Activated CD8-positive, alpha-beta memory T cell treated with anti-CD3 and anti-CD28 coated beads for 1 hour (primary cell): ENCODE measurements around the gene LRP6.
"Not testable (repeated sequence)": the region's sequence is repeated elsewhere in the genome, so short reads cannot be mapped to it uniquely, and the experiment has no call there.

Source experiments
- DNase-seq, 2 donors: peaks; one replicate each; pipeline ENCODE4 v3.0.0-alpha.2; 2020; ENCODE audit warnings: low read depth in 1 of 2; ENCODE audit errors: extremely low read depth in 1 of 2

The LRP6 gene

DNA sequence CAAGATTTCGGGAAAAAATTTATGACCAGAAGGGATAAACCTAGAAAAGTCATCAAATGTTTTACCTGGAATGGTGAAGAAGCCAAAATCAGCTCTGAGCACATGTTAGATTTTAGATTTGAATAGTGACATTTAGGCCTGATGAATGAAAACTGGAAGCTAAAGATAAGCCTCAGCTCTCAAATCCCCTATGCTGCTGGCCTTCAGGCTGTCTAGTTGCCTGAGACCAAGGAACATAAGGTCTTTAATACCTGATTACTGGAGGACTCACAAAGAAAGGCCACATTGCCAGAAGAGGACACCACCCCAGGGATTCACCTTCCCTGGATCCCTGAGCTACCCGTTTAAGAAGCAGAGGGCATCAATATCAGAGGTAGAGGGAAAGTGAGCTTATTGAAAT lies 139.5 kb downstream of the LRP6 start:
- no peak for DNase-seq

DNA sequence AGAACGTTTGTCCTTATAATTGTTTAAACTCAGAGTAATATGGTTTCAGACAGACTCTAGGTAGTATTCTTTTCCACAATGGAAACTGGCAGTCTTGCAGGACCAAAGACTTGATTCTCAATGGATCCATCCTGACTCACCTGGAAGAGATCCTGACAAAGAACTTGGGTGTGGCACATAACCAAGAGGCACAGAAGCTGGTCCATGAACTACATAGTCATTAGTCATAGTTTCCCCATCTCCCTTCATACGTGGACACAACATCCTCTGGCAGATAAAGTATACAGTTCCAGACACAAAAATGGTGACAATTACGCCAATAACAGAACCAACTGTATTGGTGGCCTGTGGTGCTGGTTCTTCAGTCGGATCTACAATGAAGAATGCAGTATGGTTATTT lies 140.3 kb downstream of the LRP6 start:
- no peak for DNase-seq

DNA sequence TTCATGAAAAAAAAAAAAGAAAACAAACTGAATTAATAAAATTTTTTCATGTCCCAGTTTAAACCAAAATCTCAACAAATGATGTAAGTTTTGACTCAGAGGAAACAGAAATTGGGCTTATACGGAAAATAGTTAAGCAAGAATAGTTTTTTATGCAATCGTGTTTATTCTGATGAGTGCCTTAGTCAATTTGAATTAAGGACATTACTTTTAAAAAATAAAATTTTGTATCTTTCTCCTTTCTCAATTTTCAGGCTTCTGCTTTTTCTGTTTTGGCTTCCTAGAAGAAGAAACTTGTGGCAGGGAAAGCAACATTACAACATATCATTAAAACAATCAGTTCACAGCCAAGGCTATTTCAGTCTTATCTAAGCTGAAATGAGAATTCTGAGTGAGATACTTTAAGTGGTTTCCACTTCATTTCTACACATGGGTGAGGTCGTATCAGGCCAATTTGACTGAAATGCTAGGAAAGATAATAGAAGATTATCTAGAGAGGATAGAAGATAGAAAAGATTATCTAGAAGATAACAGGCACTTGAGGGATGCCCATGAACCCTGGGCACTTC lies 143.7 kb downstream of the LRP6 start:
- no peak for DNase-seq

DNA sequence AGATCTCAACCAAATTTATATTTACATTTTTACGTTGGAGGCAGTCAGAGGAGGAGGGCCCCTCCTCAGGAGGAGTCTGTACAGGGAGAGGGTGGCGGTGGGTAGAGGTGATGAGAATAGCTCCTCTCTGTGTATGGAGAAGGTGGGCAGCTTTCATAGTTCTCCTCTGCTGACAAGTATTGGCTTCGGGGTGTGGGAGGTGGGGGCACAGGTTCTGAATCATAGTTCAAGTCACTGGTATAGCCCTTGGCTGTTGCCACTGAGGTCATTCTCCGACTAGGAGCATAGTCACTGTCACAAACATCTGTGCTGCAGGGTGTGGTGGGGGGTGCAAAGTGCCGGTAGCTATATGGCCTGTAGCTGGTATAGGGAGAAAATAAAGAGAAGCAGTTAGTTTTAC lies 145.8 kb downstream of the LRP6 start:
- DNase-seq, result no peak

DNA sequence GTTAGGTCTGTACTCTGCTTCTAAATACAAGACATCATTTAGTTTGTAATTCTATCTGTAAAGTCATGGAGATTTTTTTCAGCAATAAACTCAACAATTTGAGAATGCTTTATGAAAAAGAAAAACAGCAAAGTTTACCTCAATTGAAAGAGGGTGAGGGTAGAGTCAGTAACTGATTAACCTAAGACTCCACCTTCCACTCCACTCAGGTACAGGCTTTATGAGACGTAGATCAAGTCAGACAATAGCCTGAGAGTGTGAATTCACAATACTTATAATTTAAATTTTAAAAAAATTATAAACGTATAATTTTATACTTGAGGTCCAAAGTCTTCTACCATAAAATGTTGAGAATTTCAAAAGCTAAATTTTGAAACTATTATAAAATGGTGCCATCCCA lies 150.2 kb downstream of the LRP6 start:
- no peak for DNase-seq

DNA sequence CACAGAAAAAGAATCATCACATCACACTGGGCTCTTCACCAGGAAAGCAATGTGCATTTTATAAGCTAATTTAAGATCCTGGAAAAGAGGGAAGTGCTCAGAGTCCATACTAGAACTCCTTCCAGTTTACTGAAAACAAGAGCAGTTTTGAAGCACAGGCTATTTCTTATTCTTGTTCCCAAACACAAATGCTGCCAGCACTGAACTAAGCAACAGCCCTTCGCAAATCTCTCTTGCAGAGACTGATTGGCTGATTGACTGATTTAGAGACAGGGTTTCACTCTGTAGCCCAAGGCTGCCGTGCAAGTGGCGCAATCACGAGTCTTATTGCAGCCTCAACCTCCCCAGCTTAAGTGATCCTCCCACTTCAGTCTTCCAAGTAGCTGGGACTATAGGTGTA lies 151.3 kb downstream of the LRP6 start:
- no peak for DNase-seq

DNA sequence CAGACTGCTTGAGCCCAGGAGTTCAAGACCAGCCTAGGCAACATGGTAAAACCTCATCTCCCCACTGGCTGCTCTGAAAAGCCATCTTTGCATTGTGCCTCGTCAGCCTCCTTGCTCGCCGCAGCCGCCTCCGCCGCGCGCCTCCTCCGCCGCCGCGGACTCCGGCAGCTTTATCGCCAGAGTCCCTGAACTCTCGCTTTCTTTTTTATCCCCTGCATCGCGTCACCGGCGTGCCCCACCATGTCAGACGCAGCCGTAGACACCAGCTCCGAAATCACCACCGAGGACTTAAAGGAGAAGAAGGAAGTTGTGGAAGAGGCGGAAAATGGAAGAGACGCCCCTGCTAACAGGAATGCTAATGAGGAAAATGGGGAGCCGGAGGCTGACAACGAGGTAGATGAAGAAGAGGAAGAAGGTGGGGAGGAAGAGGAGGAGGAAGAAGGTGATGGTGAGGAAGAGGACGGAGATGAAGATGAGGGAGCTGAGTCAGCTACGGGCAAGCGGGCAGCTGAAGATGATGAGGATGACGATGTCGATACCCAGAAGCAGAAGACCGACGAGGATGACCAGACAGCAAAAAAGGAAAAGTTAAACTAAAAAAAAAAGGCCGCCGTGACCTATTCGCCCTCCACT lies 155.8 kb downstream of the LRP6 start:
- DNase-seq, result not testable (repeated sequence)

DNA sequence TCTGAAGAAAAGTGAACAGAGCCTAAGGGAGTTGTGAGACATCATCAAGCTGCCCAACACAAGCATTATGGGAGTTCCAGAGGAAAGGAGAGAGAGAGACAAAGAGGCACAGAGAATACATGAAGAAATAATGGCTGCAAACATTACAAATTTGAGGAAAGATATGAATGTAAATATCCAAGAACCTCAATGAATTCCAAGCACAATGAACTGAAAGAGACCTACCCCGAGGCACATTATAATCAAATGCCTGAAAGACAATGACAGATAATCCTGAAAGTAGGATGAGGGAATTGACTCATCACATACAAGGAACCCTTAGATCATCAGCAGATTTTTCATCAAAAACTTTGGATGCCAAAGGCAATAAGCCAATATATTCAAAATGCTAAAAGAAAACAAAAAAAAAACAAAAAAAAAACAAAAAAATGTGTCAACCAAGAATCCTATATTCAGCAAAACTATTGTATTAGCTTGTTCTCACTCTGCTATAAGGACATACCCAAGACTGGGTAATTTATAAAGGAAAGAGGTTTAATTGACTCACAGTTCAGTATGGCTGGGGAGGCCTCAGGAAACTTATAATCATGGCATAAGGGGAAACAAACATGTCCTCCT lies 158.3 kb downstream of the LRP6 start:
- no peak for DNase-seq

DNA sequence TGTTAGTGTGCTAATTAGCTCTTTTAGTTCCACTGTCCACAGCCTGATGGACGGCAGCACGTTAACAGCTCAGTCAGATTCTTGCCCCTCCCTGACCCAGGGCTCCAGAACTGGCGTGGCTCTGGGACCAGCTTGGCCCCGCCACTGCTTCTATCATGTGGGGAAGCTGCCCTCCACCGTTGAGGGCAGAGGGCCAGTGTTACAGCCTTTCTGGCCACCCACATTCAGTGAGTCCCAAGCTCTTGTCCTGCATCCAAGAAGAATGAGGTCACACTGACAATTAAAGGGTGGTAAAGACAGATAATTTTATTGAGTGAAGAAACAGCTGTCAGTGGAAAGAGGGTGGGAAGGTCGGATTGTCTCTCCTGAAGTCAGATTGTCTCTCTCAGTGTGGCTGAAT lies 159.2 kb downstream of the LRP6 start:
- no peak for DNase-seq

DNA sequence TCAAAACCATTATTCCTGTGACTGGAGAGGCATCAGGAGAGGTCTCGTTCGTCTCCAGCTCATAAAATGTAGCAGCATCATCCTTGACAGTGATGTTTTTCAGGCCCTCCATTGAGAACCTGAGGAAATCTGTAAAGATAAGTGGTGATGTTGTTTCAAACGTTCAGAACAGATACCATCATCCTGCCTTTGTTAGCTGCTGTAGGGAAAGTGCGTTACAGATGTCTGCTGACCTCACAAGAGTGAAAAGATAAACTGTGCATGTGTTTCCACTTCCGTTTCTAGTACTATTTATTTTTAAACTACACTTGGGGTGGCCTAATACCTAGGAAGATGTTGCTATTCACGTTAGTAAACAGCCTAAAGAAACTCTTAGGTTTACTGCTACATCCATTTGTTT lies 167.7 kb downstream of the LRP6 start:
- DNase-seq, result no peak

DNA sequence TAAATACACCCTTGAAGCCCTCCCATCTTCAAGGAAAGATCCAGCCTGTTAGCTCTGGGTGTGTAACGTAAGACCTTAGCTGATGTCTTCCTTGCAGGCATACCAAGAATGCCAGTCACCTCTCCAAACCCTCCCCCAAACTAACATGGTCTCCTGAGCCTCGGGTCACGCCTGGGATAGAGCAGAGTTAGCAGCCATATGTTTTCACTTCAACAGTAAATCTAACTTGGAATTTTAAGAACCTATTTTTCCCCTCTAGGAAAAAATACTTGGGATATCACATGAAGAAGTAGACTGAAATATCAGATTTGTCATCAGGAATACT lies 168.2 kb downstream of the LRP6 start:
- DNase-seq, result no peak

DNA sequence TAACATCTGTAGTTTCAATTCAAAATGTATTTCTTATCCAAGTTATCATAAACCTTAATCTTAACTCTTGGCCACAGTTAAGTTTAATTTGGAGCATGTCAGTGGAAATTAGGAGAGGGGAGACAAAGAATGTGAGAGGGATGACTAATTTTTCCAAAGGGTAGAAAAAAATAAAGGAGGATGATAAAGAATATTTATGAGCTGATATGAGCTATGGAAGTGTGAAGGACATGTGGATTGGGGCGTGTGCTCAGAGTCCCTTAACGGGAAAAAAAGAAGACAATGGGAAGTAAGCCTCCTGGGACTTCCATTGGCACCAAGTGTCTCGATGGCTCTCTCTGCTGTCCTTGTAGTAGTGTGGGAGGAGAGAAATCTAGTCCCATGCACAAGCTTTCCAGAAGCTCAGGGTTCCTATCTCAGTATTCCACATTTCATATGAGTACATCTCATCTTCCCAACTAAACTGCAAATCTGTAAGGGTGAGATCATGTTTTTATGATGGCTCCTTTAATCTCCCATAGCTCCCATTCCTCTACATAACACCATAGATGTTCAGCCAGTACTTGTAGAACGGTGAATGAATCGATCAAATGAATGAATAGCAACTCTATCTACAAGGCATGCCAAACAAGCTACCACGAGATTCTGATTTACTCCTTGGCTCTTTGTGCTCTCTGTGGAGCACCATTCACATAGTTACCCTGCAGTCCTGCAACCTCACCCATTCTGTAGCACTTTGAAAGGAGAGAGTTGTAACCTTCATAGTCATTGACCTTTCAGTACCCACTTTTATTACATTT lies 168.8 kb downstream of the LRP6 start:
- no peak for DNase-seq

DNA sequence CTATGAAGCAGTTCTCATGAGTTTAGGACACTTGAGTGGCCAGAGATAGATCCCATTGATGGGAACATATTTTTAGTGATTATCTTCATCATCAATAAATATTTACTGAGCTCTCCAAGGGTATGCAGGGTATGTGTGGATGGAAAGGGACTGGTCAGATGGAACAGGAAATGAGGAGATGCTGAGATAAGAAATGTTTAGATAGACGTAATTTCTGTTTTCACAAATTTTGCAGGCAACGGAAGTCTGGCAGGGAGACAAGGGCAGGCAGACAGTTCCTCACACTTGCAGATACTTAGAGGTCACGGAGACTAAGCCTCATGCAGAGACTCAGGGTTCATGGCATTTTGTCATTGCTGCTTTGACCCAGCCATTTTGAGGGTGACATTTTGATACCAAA lies 171.8 kb downstream of the LRP6 start:
- no peak for DNase-seq

DNA sequence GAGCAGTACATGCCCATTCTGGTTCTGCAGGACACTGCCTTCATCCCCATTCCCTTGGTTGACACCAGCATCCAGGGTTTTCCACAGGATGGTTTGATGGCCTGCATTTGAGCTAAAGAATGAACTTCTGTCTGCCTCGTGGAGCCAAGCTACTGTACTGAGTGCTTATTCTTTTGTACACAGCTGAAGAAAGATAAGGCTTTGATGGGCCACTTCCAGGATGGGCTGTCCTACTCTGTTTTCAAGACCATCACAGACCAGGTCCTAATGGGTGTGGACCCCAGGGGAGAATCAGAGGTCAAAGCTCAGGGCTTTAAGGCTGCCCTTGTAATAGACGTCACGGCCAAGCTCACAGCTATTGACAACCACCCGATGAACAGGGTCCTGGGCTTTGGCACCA lies 172.4 kb downstream of the LRP6 start:
- no peak for DNase-seq

DNA sequence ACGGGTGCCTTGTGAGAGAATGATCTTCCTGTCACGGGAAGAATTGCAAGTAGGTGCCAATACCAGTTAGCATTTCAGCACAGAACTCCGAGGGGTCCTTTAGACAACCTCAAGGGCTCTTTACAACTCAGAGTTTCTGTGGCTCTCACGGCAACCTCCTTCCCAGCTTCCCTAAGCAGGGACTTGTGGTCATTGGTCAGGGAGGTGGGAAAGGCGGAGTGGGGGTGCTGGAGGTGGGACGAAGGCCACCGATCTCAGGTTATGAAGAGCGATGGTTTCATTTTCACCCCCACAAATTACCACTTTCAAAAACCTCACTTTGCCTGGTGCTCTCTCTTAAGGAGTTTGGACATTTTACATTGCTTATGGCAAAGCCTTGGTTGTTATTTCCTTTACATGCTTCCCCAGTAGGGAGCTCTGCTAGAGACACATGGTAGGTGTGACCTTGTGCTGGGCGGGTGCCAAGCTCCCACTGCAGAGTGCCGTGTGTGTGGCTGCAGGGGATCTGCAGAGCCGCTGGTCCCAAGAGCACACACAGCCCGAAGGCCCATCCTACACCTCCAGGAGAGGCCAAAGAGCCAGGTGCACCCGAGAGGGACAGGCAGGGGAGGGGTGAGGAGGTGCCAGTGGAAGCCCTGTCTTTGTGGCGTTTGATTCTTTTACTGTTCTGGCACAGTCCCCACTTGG lies 174.7 kb downstream of the LRP6 start:
- DNase-seq, result no peak

DNA sequence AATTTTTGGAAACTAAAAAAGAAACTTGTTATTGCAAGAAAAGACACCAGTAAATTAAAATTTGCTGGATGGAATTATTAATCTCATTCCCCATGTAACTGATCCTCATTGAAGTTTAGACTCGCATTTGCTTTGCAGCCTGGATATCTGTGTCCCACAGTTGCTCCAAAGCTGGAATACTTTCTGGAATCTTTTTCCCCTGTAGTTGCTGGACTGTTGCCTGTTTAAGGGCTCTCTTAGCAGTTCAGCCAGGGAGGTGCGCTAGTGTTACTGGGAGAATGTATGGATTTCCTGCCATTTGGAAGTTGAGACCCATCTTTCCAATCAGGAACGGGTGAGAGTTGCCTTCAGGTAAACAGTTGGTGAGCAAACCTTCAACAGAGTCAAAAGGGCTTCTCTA lies 175.8 kb downstream of the LRP6 start:
- no peak for DNase-seq

DNA sequence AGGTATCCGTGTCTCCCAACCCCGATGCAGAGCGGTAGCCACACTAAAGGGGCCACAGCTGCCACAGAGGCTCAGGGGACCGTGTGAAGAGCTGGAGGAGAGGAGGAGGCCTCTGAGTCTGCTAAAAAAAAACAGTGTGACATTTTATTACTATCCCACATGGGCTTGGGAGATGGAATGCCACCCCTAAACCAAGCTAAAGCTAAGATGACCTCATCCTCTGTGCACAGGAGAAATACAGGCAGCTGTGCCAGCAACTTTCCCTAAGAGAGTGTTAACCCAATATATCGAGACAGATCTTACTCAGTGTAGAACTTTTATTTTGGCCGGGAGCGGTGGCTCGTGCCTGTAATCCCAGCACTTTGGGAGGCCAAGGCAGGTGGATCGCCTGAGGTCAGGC lies 178.1 kb downstream of the LRP6 start:
- no peak for DNase-seq

DNA sequence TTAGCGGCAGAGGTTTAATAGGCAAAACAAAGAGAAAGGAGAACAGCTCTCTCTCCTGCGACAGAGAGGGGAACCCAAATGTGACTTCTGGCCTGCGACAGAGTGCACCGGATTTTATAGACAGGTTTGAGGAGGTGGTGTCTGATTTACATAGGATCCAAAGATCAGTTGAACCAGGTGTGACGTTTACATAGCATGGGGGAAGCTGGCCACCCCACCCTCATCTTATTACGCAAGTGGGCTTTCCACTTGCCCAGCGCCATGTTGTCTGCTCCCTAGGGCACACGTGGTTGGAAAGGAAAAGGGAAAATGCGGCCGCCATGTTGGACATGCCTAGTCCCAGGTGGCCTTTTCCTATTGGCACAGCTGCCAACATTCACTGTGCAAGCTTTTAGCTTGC lies 178.7 kb downstream of the LRP6 start:
- DNase-seq, result no peak

DNA sequence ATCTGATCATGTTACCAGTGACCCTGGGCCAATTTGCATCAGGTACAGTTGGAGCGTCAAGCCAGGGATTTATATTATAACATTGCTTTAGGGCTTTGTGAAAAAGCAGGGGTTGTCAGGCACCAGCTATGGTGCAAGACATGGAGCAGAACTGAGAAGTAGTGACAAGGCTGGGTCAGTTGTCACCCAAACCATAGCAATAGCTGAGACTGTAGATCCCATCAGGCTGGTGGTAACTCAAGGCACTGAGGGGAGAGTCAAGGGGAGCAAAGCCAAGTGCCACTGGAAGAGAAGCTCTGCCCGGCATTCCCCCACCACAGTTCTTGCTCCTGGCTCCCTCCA lies 179.2 kb downstream of the LRP6 start:
- no peak for DNase-seq

DNA sequence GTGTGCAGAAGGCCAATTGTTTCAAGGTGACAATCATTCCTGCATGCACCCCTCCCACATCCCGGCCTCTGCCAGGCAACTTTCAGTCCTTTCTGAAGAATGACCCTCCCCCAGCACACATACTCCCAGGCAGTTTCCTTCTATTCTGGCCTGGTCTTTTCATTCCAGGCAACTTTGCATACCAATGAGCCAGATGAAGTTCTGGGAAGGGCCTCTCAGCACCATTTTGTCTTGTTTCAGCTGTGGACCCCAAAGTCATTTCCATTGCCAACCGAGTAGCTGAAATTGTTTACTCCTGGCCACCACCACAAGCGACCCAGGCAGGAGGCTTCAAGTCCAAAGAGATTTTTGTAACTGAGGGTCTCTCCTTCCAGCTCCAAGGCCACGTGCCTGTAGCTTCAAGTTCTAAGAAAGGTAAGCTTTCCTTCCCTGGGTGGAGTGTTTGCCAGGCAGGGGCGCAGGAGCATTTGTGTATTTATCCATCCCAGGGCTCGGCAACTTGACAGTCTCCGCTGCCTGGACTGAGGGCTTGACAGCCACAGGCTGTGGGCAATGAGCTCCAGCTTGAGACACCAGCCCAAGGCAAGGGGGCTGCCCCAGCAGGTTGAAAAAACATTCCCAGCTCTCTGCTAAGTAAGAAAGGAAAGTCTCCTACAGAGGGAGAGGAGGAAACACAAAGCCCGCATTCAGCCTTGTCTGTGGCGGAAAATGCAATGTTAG lies 179.7 kb downstream of the LRP6 start:
- DNase-seq, result no peak

DNA sequence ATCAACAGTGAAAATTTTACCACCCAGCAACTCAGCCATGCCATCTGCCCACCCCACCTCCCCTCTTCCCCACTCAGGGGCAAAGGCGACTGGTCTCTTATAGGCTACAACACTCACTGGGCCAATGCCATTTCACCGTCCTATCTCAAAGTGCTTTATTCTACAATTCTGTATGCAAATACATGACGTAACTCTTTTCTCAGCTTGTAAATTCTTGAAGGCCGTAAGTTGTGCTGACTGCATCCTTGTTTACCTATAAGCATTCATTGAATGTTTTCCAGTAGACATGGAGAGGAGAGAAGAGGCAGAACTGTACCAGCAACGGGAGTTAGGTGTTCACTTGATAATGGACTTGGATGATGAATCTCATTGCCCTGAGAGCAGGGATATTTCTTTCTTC lies 180.5 kb downstream of the LRP6 start:
- DNase-seq, result no peak
